Transverse colon (tissue), 4 donors: ENCODE data around the gene TOGARAM2. TPM values are rescaled to one million over a fixed set of nuclear protein-coding genes. Genes with fewer than 3 reads are reported as not detected.
"Not testable (repeated sequence)": the region's sequence is repeated elsewhere in the genome, so short reads cannot be mapped to it uniquely, and the experiment has no call there.

Source experiments
- DNase-seq: peaks from one replicate; pipeline ENCODE4 v3.0.0-alpha.2; 2019
- H3K27ac ChIP-seq, 4 donors: fragments of 200-600 bp; sonication (generic); 2 replicates each; pipeline ENCODE4 v1.5.1; 2016 to 2018; ENCODE audit warnings: inconsistent platforms in 4 of 4
- H3K27me3 ChIP-seq: fragments of 200-600 bp; sonication (generic); 2 replicates; pipeline ENCODE4 v1.5.1; 2017; ENCODE audit warnings: inconsistent platforms
- H3K36me3 ChIP-seq, 4 donors: fragments of 200-600 bp; sonication (generic); 2 replicates each; pipeline ENCODE4 v1.5.1; 2017 to 2019; ENCODE audit warnings: inconsistent platforms in 4 of 4
- H3K4me1 ChIP-seq, 4 donors: fragments of 200-600 bp; sonication (generic); 2 replicates each; pipeline ENCODE4 v1.5.1; 2017 to 2020; ENCODE audit warnings: inconsistent platforms in 4 of 4
- H3K4me3 ChIP-seq, 4 donors: fragments of 200-600 bp; sonication (generic); 1 replicate in 1 of 4; 2 replicates in 3 of 4; pipeline versions ENCODE4 v1.5.1 to v1.6.1; 2017 to 2019; ENCODE audit warnings: inconsistent platforms in 4 of 4
- H3K9me3 ChIP-seq, 2 donors: fragments of 200-600 bp; sonication (generic); 2 replicates each; pipeline ENCODE4 v1.5.1; 2017 to 2019; ENCODE audit warnings: inconsistent platforms in 2 of 2
- EP300 ChIP-seq: sonication (generic); formaldehyde crosslinking; IDR thresholded peaks from one replicate; pipeline ENCODE4 v1.6.1; 2017; ENCODE audit warnings: antibody characterized with exemption, low read depth
- POLR2A ChIP-seq: fragments of 450-650 bp; IDR thresholded peaks from one replicate; pipeline ENCODE4 v1.6.1; 2016; ENCODE audit warnings: antibody characterized with exemption, mild to moderate bottlenecking, moderate library complexity
- POLR2AphosphoS5 ChIP-seq, 3 donors: sonication (generic); formaldehyde crosslinking; IDR thresholded peaks; one replicate each; pipeline ENCODE4 v1.6.1; 2016; ENCODE audit warnings: antibody characterized with exemption in 3 of 3
- WGBS, 2 donors: methylation state at CpG; one replicate each; pipeline ENCODE4 v1.1.5; 2018; ENCODE audit warnings: low coverage in 1 of 2; 5-methylcytosine and 5-hydroxymethylcytosine counted together
- in situ Hi-C, 4 donors: fragments of 200-750 bp; cut with MboI; loops; one replicate each; pipeline versions ENCODE4 v1.15.0 to v1.15.1; 2017; ENCODE audit warnings: low sequenced_read_pairs in 3 of 4, low pct_ligation_motif_present in 1 of 4, low pct_unique_long_range_greater_than_20kb in 1 of 4
- intact Hi-C: fragments of 100-400 bp; cut with DNase I; formaldehyde crosslinking; loops from one replicate; pipeline ENCODE4 v1.15.1; 2023; ENCODE audit warnings: low total_unique reads
- total RNA-seq, 4 donors: library from RNA; depleted of rRNA; stranded (reverse); fragments of >200 nt; gene quantifications; one replicate each; pipeline ENCODE4 v1.1.0, GENCODE V29; 2016
- TF ChIP-seq, protein P1 (sequence below), 5 experiments: fragments of 200-600 bp in 3 of 5; fragments of 450-650 bp in 2 of 5; sonication (generic) in 3 of 5; IDR thresholded peaks; 1 replicate in 2 of 5; 2 replicates in 3 of 5; pipeline ENCODE4 v1.5.1; 2016 to 2017; ENCODE audit warnings: antibody characterized with exemption in 5 of 5, inconsistent platforms in 3 of 5, mild to moderate bottlenecking in 2 of 5, moderate library complexity in 1 of 5

The TOGARAM2 gene
- total RNA-seq, 4 donors from 2014 or later, result 0.79 to 7.1 (median 3.1) TPM; not detected in 1

- Histone ChIP-seq H3K27ac (no peak overlapping the region), H3K4me1 (no peaks in the 10 kb centered on the region), H3K9me3 (no peaks in the 10 kb centered on the region), H3K4me3 (no peak overlapping the region), H3K36me3 (no peaks in the 10 kb centered on the region), H3K27me3 (no peaks in the 10 kb centered on the region)
- no peak for DNase-seq
- WGBS, 2 donors, result 91% methylated on average over 7 of the region's 7 CpGs; no CpG with 5 or more reads in 1 of the 2 donors
- TF ChIP-seq EP300, result no peak
- TF ChIP-seq, protein P1, sequence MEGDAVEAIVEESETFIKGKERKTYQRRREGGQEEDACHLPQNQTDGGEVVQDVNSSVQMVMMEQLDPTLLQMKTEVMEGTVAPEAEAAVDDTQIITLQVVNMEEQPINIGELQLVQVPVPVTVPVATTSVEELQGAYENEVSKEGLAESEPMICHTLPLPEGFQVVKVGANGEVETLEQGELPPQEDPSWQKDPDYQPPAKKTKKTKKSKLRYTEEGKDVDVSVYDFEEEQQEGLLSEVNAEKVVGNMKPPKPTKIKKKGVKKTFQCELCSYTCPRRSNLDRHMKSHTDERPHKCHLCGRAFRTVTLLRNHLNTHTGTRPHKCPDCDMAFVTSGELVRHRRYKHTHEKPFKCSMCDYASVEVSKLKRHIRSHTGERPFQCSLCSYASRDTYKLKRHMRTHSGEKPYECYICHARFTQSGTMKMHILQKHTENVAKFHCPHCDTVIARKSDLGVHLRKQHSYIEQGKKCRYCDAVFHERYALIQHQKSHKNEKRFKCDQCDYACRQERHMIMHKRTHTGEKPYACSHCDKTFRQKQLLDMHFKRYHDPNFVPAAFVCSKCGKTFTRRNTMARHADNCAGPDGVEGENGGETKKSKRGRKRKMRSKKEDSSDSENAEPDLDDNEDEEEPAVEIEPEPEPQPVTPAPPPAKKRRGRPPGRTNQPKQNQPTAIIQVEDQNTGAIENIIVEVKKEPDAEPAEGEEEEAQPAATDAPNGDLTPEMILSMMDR (IDR thresholded peaks at IDR 0.05), result no peak
- no peak for TF ChIP-seq POLR2AphosphoS5 (IDR thresholded peaks at IDR 0.05)
- no peak for TF ChIP-seq POLR2A
- in situ Hi-C loops, result no loop called here
- intact Hi-C loops, result no loop called here
These were observed 98.8 kb downstream of the TOGARAM2 start for GRCh38 chr2:29079887-29080286.

GRCh38 chr2:29080886-29081743, 100.0 kb downstream of the TOGARAM2 start:
- H3K9me3 ChIP-seq, result no peaks in the 10 kb centered on the region
- no peak overlapping the region for H3K27ac ChIP-seq
- no peaks in the 10 kb centered on the region for H3K4me1 ChIP-seq
- no peak overlapping the region for H3K4me3 ChIP-seq
- 80 to 81% methylated on average over 2 to 12 of the region's 12 CpGs for WGBS, 2 donors
- TF ChIP-seq EP300 (no peak), POLR2A (no peak)
- no peak for DNase-seq
- H3K36me3 ChIP-seq, result no peaks in the 10 kb centered on the region
- in situ Hi-C loops (no loop called here), intact Hi-C loops (no loop called here)
- no peaks in the 10 kb centered on the region for H3K27me3 ChIP-seq

DNA sequence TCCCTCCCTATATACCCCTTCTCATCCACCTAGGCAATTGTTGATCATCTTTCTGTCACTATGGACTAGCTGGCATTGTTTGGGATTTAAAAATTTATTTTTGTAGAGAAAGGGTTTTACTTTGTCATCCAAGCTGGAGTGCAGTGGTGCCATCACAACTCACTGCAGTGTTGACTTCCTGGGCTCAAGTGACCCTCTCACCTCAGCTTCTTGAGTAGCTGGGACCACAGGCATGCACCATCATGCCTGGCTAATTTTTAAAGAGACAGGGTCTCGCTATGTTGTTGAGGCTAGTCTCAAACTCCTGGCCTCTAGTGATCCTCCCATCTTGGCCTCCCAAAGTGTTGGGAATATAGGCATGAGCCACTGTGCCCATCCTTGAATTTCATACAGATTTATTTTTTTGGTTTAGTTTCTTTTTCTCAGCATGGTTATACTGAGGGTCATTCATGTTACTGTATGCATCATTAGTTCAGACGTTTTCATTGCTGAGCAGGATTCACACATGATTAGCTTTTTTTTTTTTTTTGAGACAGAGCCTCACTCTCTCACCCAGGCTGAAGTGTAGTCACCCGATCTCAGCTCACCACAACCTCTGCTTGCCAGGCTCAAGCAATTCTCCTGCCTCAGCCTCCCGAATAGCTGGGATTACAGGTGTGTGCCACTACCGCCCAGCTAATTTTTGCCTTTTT, 101.9 kb downstream of the TOGARAM2 start:
- no peak overlapping the region for H3K27ac ChIP-seq
- 34 to 70% methylated on average over 2 to 5 of the region's 5 CpGs for WGBS, 2 donors
- DNase-seq, result no peak
- H3K4me1 ChIP-seq, result no peaks in the 10 kb centered on the region
- no peak overlapping the region for H3K4me3 ChIP-seq
- no peaks in the 10 kb centered on the region for H3K9me3 ChIP-seq
- no peaks in the 10 kb centered on the region for H3K27me3 ChIP-seq
- in situ Hi-C loops, result no loop called here
- intact Hi-C loops, result no loop called here
- no peaks in the 10 kb centered on the region for H3K36me3 ChIP-seq
- TF ChIP-seq POLR2AphosphoS5 (IDR thresholded peaks at IDR 0.05) (no peak), EP300 (no peak), POLR2A (no peak)
- TF ChIP-seq, protein P1 (IDR thresholded peaks at IDR 0.05), result no peak

DNA sequence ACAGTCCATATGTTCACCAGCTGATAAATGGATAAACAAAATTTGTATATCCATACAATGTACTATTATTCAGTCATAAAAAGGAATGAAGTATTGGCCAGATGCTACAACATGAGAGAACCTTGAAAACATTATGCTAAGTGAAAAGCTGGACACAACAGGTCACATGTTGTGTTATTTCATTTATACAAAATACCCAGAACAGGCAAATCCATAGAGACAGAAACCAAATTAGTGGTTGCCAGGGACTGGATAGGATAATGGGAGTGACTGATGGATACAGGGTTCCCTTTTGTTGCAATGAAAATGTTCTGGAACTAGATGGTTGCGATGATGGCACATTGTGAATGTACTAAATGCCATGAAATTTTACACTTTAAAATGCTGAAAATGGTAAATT, 103.5 kb downstream of the TOGARAM2 start:
- H3K4me1 ChIP-seq, result no peaks in the 10 kb centered on the region
- no peak overlapping the region for H3K4me3 ChIP-seq
- intact Hi-C loops (no loop called here), in situ Hi-C loops (no loop called here)
- WGBS, 2 donors, result 91 to 100% methylated on average over 1 of the region's 1 CpG
- H3K27ac ChIP-seq, result no peak overlapping the region
- H3K36me3 ChIP-seq, result no peaks in the 10 kb centered on the region
- H3K9me3 ChIP-seq, result no peaks in the 10 kb centered on the region
- TF ChIP-seq EP300 (no peak), POLR2A (no peak), POLR2AphosphoS5 (IDR thresholded peaks at IDR 0.05) (no peak)
- TF ChIP-seq, protein P1 (IDR thresholded peaks at IDR 0.05), result no peak
- no peak for DNase-seq
- H3K27me3 ChIP-seq, result no peaks in the 10 kb centered on the region

GRCh38 chr2:29090311-29090710, 109.2 kb downstream of the TOGARAM2 start:
- 82% methylated on average over 7 of the region's 7 CpGs; no CpG with 5 or more reads in 1 of the 2 donors for WGBS, 2 donors
- in situ Hi-C loops, intact Hi-C loops, H3K4me1 ChIP-seq, H3K4me3 ChIP-seq, H3K27ac ChIP-seq, DNase-seq, H3K27me3 ChIP-seq, H3K36me3 ChIP-seq, H3K9me3 ChIP-seq: not testable (repeated sequence)
